Measurements from ENCODE around the gene COL4A1.

GRCh38 chr13:110336108-110336507, 29.2 kb upstream of the COL4A1 start:
- TF ChIP-seq CTCF (conservative IDR thresholded peaks at IDR 0.05; ENCODE audit: low read length), result no peak
- no peak for TF ChIP-seq EZH2phosphoT487 (IDR thresholded peaks at IDR 0.05; ENCODE audit: borderline replicate concordance)

All from Loucy (cell line).